Right atrium auricular region (tissue), 2 donors: Measurements from ENCODE around the gene SLC26A11. TPM values are rescaled to one million over a fixed set of nuclear protein-coding genes. Genes with fewer than 3 reads are reported as not detected.

Source experiments
- DNase-seq: peaks from one replicate; pipeline ENCODE4 v3.0.0-alpha.2; 2019; ENCODE audit warnings: low spot score
- H3K27ac ChIP-seq, 2 donors: fragments of 200-600 bp; sonication (generic); 1 replicate in 1 of 2; 2 replicates in 1 of 2; pipeline ENCODE4 v1.5.1; 2016 to 2019
- H3K27me3 ChIP-seq, 2 donors: fragments of 200-600 bp; sonication (generic); one replicate each; pipeline versions ENCODE4 v1.5.1 to v1.6.0; 2017 to 2019
- H3K36me3 ChIP-seq: fragments of 200-600 bp; sonication (generic); one replicate; pipeline ENCODE4 v1.5.1; 2016
- H3K4me1 ChIP-seq, 2 donors: fragments of 200-600 bp; sonication (generic); one replicate each; pipeline versions ENCODE4 v1.5.1 to v1.6.0; 2017 to 2019
- H3K4me3 ChIP-seq, 2 donors: fragments of 200-600 bp; sonication (generic); 1 replicate in 1 of 2; 2 replicates in 1 of 2; pipeline ENCODE4 v1.5.1; 2017 to 2019; ENCODE audit warnings: mild to moderate bottlenecking in 1 of 2, moderate library complexity in 1 of 2
- H3K9me3 ChIP-seq, 2 donors: fragments of 200-600 bp; sonication (generic); one replicate each; pipeline ENCODE4 v1.5.1; 2019
- total RNA-seq, 2 donors: library from RNA; depleted of rRNA; stranded (reverse); fragments of >200 nt; gene quantifications; one replicate each; pipeline ENCODE4 v1.1.0, GENCODE V29; 2016
- TF ChIP-seq, protein P1 (sequence below), 2 donors: fragments of 200-600 bp; sonication (generic); IDR thresholded peaks; one replicate each; pipeline ENCODE4 v1.5.1; 2019; ENCODE audit warnings: antibody characterized with exemption in 2 of 2

The SLC26A11 gene
- total RNA-seq, 2 donors from 2014 or later, result 2.2 to 9.0 TPM

- Histone ChIP-seq H3K4me1 (peaks cover 0 to 13% of the 10 kb centered on the region in 2 donors), H3K9me3 (no peaks in the 10 kb centered on the region), H3K36me3 (peaks cover 20% of the 10 kb centered on the region), H3K4me3 (no peak overlapping the region), H3K27ac (no peak overlapping the region), H3K27me3 (no peaks in the 10 kb centered on the region)
- DNase-seq, result no peak
- TF ChIP-seq, protein P1, sequence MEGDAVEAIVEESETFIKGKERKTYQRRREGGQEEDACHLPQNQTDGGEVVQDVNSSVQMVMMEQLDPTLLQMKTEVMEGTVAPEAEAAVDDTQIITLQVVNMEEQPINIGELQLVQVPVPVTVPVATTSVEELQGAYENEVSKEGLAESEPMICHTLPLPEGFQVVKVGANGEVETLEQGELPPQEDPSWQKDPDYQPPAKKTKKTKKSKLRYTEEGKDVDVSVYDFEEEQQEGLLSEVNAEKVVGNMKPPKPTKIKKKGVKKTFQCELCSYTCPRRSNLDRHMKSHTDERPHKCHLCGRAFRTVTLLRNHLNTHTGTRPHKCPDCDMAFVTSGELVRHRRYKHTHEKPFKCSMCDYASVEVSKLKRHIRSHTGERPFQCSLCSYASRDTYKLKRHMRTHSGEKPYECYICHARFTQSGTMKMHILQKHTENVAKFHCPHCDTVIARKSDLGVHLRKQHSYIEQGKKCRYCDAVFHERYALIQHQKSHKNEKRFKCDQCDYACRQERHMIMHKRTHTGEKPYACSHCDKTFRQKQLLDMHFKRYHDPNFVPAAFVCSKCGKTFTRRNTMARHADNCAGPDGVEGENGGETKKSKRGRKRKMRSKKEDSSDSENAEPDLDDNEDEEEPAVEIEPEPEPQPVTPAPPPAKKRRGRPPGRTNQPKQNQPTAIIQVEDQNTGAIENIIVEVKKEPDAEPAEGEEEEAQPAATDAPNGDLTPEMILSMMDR (IDR thresholded peaks at IDR 0.05), result no peak
Observed at GRCh38 chr17:80268427-80268826, 48.2 kb downstream of the SLC26A11 start.

GRCh38 chr17:80269405-80269807 lies 49.2 kb downstream of the SLC26A11 start:
- no peak overlapping the region for H3K4me3 ChIP-seq
- no peak overlapping the region for H3K27ac ChIP-seq
- no peaks in the 10 kb centered on the region for H3K27me3 ChIP-seq
- H3K9me3 ChIP-seq, result no peaks in the 10 kb centered on the region
- no peak for DNase-seq
- TF ChIP-seq, protein P1 (IDR thresholded peaks at IDR 0.05), result no peak
- peaks cover 27% of the 10 kb centered on the region for H3K36me3 ChIP-seq
- H3K4me1 ChIP-seq, result peaks cover 0 to 4% of the 10 kb centered on the region in 2 donors

- H3K27me3 ChIP-seq, result no peaks in the 10 kb centered on the region
- no peaks in the 10 kb centered on the region for H3K9me3 ChIP-seq
- H3K4me1 ChIP-seq, result no peaks in the 10 kb centered on the region
- H3K36me3 ChIP-seq, result peaks cover 27% of the 10 kb centered on the region
- no peak overlapping the region for H3K27ac ChIP-seq
- TF ChIP-seq, protein P1 (IDR thresholded peaks at IDR 0.05), result no peak
- DNase-seq, result no peak
- no peak overlapping the region for H3K4me3 ChIP-seq
Observed at GRCh38 chr17:80270104-80270503, 49.9 kb downstream of the SLC26A11 start.

DNA sequence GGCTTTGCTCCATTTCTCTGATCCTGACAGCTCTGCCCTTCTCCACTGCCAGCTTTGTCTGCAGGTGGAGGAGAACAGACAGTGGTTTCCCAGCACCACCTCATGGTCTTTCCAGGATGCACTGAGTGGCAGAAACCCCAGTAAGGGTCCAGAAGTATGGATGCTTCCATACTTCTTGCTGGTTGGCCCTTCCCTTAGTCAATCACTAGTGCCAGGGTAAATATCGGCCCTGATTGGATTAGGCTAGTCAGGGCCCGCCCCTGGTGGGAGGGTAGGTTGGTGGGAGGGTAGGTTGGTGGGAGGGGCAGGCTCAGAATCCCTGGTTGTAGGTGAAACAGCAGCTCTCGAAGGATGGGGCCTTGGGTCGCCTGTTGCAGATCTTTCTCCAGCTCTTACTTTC lies 50.6 kb downstream of the SLC26A11 start:
- TF ChIP-seq, protein P1 (IDR thresholded peaks at IDR 0.05), result no peak
- H3K36me3 ChIP-seq, result peaks cover 20% of the 10 kb centered on the region
- H3K4me1 ChIP-seq, result no peaks in the 10 kb centered on the region
- no peaks in the 10 kb centered on the region for H3K27me3 ChIP-seq
- H3K27ac ChIP-seq, result no peak overlapping the region
- H3K4me3 ChIP-seq, result no peak overlapping the region
- DNase-seq, result no peak
- H3K9me3 ChIP-seq, result no peaks in the 10 kb centered on the region

DNA sequence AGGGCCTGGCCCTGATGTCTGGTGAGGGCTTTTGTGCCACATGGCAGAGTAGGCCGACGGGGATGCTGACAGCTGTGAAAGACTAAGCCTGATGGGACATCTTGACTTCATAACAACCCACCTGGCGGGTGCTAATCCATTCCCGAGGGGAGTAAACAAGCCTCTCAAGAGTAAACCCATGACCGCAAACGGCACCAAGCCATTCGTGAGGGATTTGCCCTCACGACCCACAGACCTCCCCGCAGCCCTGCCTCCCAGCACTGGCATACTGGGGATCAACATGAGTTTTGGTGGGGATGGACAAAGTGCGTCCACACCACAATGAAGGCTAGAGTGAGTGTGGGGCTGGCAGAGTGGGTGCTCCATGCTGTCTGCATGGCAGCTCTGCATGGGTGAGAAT lies 52.1 kb downstream of the SLC26A11 start:
- Histone ChIP-seq H3K4me3 (no peak overlapping the region), H3K27me3 (no peaks in the 10 kb centered on the region), H3K36me3 (peaks cover 20% of the 10 kb centered on the region), H3K27ac (no peak overlapping the region), H3K9me3 (no peaks in the 10 kb centered on the region), H3K4me1 (no peaks in the 10 kb centered on the region)
- DNase-seq, result no peak
- TF ChIP-seq, protein P1 (IDR thresholded peaks at IDR 0.05), result no peak

- Histone ChIP-seq H3K27ac (no peak overlapping the region), H3K4me1 (peaks cover 0 to 14% of the 10 kb centered on the region in 2 donors), H3K27me3 (no peaks in the 10 kb centered on the region), H3K9me3 (no peaks in the 10 kb centered on the region), H3K36me3 (peaks cover 8% of the 10 kb centered on the region), H3K4me3 (no peak overlapping the region)
- no peak for DNase-seq
- TF ChIP-seq, protein P1 (IDR thresholded peaks at IDR 0.05), result no peak
Observed at GRCh38 chr17:80274331-80274730, 54.1 kb downstream of the SLC26A11 start.
